ENCODE data around the gene DAB1.
A peak's percentile ranks its signal among the peaks of the same experiment; 100 is the strongest.

Gene DAB1

GRCh38 chr1:57210881-57211280, 213.0 kb downstream of the DAB1 start:
- ATAC-seq, result no peak

- no peak for ATAC-seq
Measured at GRCh38 chr1:57209495-57209894, 214.4 kb downstream of the DAB1 start.

- no peak for ATAC-seq
Measured at GRCh38 chr1:57208741-57209302, 215.0 kb downstream of the DAB1 start.

- no peak for ATAC-seq
Measured at GRCh38 chr1:57206038-57206437, 217.8 kb downstream of the DAB1 start.

GRCh38 chr1:57204942-57205787, 218.7 kb downstream of the DAB1 start:
- peak in 1 of 2 donors; percentile 32 for ATAC-seq

GRCh38 chr1:57204091-57204490, 219.8 kb downstream of the DAB1 start:
- ATAC-seq, result no peak

GRCh38 chr1:57202241-57202640, 221.6 kb downstream of the DAB1 start:
- ATAC-seq, result no peak

GRCh38 chr1:57198912-57199311, 224.9 kb downstream of the DAB1 start:
- ATAC-seq, result no peak

GRCh38 chr1:57195436-57195941, 228.4 kb downstream of the DAB1 start:
- ATAC-seq, result no peak

- ATAC-seq, result no peak
Measured at GRCh38 chr1:57192222-57192621, 231.6 kb downstream of the DAB1 start.

- ATAC-seq, result no peak
Measured at GRCh38 chr1:57190898-57191297, 233.0 kb downstream of the DAB1 start.

- no peak for ATAC-seq
Measured at GRCh38 chr1:57188168-57188567, 235.7 kb downstream of the DAB1 start.

- no peak for ATAC-seq
Measured at GRCh38 chr1:57186455-57186854, 237.4 kb downstream of the DAB1 start.

GRCh38 chr1:57179001-57179400, 244.9 kb downstream of the DAB1 start:
- ATAC-seq, result no peak

- ATAC-seq, result no peak
Measured at GRCh38 chr1:57175506-57175905, 248.4 kb downstream of the DAB1 start.

- no peak for ATAC-seq
Measured at GRCh38 chr1:57172040-57172439, 251.8 kb downstream of the DAB1 start.

GRCh38 chr1:57167997-57168396, 255.9 kb downstream of the DAB1 start:
- no peak for ATAC-seq

- ATAC-seq, result no peak
Measured at GRCh38 chr1:57165546-57165945, 258.3 kb downstream of the DAB1 start.

- ATAC-seq, result no peak
Measured at GRCh38 chr1:57164584-57164983, 259.3 kb downstream of the DAB1 start.

GRCh38 chr1:57163789-57164188, 260.1 kb downstream of the DAB1 start:
- ATAC-seq, result no peak

- no peak for ATAC-seq
Measured at GRCh38 chr1:57163325-57163724, 260.5 kb downstream of the DAB1 start.

GRCh38 chr1:57162607-57163261, 261.1 kb downstream of the DAB1 start:
- no peak for ATAC-seq

GRCh38 chr1:57160594-57160993, 263.3 kb downstream of the DAB1 start:
- no peak for ATAC-seq

- no peak for ATAC-seq
Measured at GRCh38 chr1:57158604-57158998, 265.3 kb downstream of the DAB1 start.
